Measurements from ENCODE around the gene SP6. TPM values are rescaled to one million over a fixed set of nuclear protein-coding genes. Genes with fewer than 3 reads are reported as not detected.
A peak's percentile ranks its signal among the peaks of the same experiment; 100 is the strongest.

SP6 gene
- polyA plus RNA-seq, 4 donors: 1.6 to 4.9 (median 3.1) TPM

DNA sequence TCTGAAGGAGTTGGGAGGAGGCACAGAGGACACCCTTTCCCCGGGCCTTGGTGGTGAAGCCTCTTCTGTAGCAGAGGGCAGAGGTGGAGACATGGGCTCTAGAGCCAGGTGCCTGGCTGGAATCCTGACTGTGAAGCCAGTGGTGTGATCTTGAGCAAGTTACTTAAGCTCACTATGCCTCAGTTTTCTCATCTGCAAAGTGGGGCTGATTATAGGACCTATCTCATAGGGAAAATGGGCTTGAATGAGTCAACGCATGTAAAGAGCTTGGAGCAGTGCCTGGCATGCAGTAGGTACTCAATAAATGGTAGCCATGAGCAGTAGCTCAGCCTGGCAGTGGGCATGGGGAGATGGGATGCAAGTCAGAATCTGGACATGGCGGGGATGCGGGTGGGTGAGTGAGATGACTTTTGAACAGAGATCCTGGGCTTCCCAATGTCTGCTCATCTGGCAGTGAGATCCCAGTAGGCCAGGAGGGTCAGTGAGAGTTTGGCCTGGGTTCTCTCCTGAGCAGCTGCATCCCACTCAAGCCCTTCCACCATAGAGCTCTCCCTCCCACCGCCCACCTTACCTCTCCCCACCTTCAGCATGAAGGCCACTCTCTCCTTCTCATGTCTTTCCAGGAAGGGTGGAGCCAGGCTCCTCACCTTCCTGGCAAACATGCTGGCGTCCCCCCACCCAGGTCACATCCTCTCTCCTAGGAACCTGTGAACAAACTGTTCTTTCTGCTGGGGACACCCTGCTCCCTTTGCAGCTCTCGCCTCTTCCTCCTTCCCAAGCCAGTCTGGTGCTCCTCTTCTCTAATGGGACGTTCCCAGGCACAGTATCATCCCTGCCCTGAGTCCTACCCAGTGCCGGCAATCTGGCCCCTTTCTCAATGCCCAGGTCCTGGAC lies 32.0 kb upstream of the SP6 start:
- Histone ChIP-seq H3K27ac (ENCODE audit: low read depth in 1 of 3, low read length in 2 of 3) (peak overlapping the region; percentile 12 to 86 (median 85)), H3K4me1 (ENCODE audit: control insufficient read depth in 3 of 3, insufficient read depth in 2 of 3, low read depth in 1 of 3, low read length in 2 of 3) (peaks cover 0 to 68% (median 9%) of the 10 kb centered on the region in 3 donors), H3K4me3 (ENCODE audit: low read depth in 1 of 3, low read length in 3 of 3) (no peak overlapping the region), H3K36me3 (ENCODE audit: control insufficient read depth in 3 of 3, insufficient read depth in 2 of 3, low read depth in 1 of 3, low read length in 3 of 3) (no peaks in the 10 kb centered on the region), H3K9me3 (ENCODE audit: control insufficient read depth in 2 of 2, insufficient read depth in 1 of 2, low read depth in 1 of 2, low read length in 1 of 2) (no peaks in the 10 kb centered on the region), H3K27me3 (ENCODE audit: control insufficient read depth in 3 of 3, insufficient read depth in 3 of 3, low read length in 3 of 3) (no peaks in the 10 kb centered on the region)
- no peak for FAIRE-seq
- 62 to 76% (median 70%) methylated on average over 9 of the region's 9 CpGs for WGBS, 3 donors
- peak in 1 of 2 donors; percentile 21 for DNase-seq

DNA sequence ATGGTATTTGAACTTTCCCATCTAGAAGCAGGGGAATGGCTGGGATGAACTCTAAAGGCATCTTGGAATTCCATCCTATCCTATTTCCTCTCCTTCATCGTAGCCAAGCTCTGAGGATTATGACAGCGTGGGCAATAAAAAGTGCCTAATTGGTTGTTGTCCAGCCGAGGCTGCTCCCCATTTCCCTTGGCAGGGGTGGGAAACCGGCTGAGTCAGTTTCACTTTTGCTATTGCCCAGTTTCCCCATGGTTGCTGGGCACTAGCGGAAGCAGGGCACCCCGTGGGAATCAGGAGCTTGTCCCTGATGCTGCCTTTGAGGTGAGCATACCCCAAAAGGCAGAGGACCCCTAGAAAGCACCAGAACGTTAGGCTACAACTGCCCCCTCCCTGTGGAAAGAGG lies 31.3 kb upstream of the SP6 start:
- Histone ChIP-seq H3K36me3 (ENCODE audit: control insufficient read depth in 3 of 3, insufficient read depth in 2 of 3, low read depth in 1 of 3, low read length in 3 of 3) (no peaks in the 10 kb centered on the region), H3K4me1 (ENCODE audit: control insufficient read depth in 3 of 3, insufficient read depth in 2 of 3, low read depth in 1 of 3, low read length in 2 of 3) (peaks cover 0 to 74% (median 9%) of the 10 kb centered on the region in 3 donors), H3K27me3 (ENCODE audit: control insufficient read depth in 3 of 3, insufficient read depth in 3 of 3, low read length in 3 of 3) (no peaks in the 10 kb centered on the region), H3K9me3 (ENCODE audit: control insufficient read depth in 2 of 2, insufficient read depth in 1 of 2, low read depth in 1 of 2, low read length in 1 of 2) (no peaks in the 10 kb centered on the region), H3K27ac (ENCODE audit: low read depth in 1 of 3, low read length in 2 of 3) (peak overlapping the region in 2 of 3 donors; percentile 24 to 85), H3K4me3 (ENCODE audit: low read depth in 1 of 3, low read length in 3 of 3) (no peak overlapping the region)
- WGBS, 3 donors: 6 to 24% (median 22%) methylated on average over 7 of the region's 7 CpGs
- DNase-seq (peak; percentile 74 to 90), FAIRE-seq (no peak)

DNA sequence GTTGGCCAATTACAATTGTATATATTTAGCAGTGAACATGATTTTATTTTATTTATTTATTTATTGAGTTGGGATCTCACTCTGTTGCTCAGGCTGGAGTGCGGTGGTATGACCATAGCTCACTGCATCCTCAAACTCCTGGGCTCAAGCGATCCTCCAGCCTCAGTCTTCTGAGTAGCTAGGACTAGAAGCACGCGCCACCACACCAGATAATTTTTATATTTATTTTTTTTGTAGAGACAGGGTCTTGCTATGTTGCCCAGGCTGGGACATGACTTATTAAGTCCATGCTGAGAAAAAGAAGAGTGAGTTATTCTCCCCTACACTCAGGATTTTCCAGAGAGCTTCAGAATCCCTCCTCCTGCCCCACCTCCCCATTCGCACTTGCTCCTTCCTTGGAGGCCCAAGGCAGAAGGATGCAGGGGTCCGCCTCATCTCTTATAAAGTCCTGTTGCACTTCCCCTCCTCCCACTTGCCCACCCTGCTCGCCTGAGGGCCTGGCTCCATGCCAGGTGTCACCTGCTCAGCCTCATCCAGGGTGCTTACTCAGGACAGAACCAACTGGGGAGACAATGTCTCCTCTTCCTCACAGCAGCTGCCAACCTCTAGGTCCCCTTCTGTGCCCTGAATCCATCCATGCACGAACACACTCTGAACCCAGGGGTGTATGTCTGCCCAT lies 29.0 kb upstream of the SP6 start:
- no peaks in the 10 kb centered on the region for H3K36me3 ChIP-seq (ENCODE audit: control insufficient read depth in 3 of 3, insufficient read depth in 2 of 3, low read depth in 1 of 3, low read length in 3 of 3)
- peaks cover 0 to 65% (median 9%) of the 10 kb centered on the region in 3 donors for H3K4me1 ChIP-seq (ENCODE audit: control insufficient read depth in 3 of 3, insufficient read depth in 2 of 3, low read depth in 1 of 3, low read length in 2 of 3)
- no peaks in the 10 kb centered on the region for H3K27me3 ChIP-seq (ENCODE audit: control insufficient read depth in 3 of 3, insufficient read depth in 3 of 3, low read length in 3 of 3)
- H3K9me3 ChIP-seq (ENCODE audit: control insufficient read depth in 2 of 2, insufficient read depth in 1 of 2, low read depth in 1 of 2, low read length in 1 of 2): no peaks in the 10 kb centered on the region
- FAIRE-seq (no peak), DNase-seq (no peak)
- WGBS, 3 donors: 80 to 88% (median 82%) methylated on average over 8 of the region's 8 CpGs
- H3K27ac ChIP-seq (ENCODE audit: low read depth in 1 of 3, low read length in 2 of 3): no peak overlapping the region
- H3K4me3 ChIP-seq (ENCODE audit: low read depth in 1 of 3, low read length in 3 of 3): no peak overlapping the region

DNA sequence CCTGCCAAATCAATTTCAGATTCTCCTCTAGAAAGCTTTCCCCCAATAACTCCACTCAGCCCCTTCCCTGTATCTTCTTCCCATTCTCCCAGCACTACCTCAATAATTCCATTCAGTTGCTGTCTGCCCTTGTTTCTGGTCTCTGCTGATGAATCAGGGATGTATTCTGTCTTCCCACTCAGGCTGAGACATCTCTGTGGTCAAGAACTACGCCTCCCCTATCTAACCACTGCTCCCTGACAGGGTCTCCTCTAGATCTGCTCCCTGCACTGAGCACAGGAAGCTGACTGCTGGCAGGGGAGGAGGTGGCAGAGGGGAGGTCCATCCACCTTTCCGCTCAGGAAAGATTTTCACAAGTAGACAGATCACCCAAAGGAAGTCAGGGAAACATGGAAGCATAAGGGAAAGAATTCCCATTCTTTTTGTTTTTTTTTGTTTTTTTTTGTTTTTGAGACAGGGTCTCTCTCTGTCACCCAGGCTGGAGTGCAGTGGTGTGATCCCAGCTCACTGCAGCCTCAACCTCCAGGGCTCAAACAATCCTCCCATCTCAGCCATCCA lies 28.1 kb upstream of the SP6 start:
- H3K4me1 ChIP-seq (ENCODE audit: control insufficient read depth in 3 of 3, insufficient read depth in 2 of 3, low read depth in 1 of 3, low read length in 2 of 3): peaks cover 0 to 57% (median 9%) of the 10 kb centered on the region in 3 donors
- DNase-seq (no peak), FAIRE-seq (no peak)
- H3K4me3 ChIP-seq (ENCODE audit: low read depth in 1 of 3, low read length in 3 of 3): no peak overlapping the region
- no peaks in the 10 kb centered on the region for H3K27me3 ChIP-seq (ENCODE audit: control insufficient read depth in 3 of 3, insufficient read depth in 3 of 3, low read length in 3 of 3)
- no peaks in the 10 kb centered on the region for H3K36me3 ChIP-seq (ENCODE audit: control insufficient read depth in 3 of 3, insufficient read depth in 2 of 3, low read depth in 1 of 3, low read length in 3 of 3)
- H3K27ac ChIP-seq (ENCODE audit: low read depth in 1 of 3, low read length in 2 of 3): no peak overlapping the region
- no peaks in the 10 kb centered on the region for H3K9me3 ChIP-seq (ENCODE audit: control insufficient read depth in 2 of 2, insufficient read depth in 1 of 2, low read depth in 1 of 2, low read length in 1 of 2)
- 66 to 84% (median 79%) methylated on average over 2 of the region's 2 CpGs for WGBS, 3 donors

DNA sequence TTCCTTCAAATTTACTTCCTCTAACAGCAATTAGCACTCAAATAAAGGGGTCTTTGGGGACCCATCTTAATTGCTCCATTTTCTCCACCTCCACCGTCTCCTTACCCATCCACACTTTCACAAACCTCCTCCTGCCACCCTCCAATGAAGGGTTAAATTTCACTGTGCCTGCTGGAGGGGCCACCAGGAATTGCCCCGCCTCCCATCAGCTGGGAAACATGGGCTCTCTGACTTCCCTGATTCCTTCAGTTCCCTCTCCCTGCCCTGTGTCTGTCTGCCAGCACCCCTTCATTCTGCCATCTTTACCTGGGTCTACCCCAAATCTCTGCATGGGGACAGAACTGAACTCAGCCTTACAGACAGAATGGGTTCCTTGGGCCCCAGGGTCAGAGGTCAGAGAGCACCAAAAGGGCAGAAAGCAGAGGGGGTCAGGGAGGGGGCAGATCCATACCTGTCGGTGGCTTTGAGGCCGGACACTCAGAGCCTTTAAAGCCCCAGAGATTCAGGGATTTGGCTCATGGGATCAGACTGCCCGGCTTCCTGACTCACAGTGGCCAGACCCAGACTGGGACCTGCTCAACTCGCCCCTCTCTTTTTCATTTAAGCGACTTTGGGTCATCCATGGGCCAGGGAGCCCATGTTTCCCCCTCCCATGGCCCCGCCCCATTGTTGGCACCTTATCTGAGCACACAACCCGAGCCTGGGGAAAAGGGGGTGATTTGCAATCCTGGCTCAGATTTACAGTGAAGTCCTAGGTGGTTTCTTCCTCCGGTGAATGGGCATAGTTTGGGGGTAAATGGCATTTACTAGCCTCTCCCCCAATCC lies 27.5 kb upstream of the SP6 start:
- Histone ChIP-seq H3K4me1 (ENCODE audit: control insufficient read depth in 3 of 3, insufficient read depth in 2 of 3, low read depth in 1 of 3, low read length in 2 of 3) (peaks cover 0 to 50% (median 3%) of the 10 kb centered on the region in 3 donors), H3K36me3 (ENCODE audit: control insufficient read depth in 3 of 3, insufficient read depth in 2 of 3, low read depth in 1 of 3, low read length in 3 of 3) (no peaks in the 10 kb centered on the region), H3K9me3 (ENCODE audit: control insufficient read depth in 2 of 2, insufficient read depth in 1 of 2, low read depth in 1 of 2, low read length in 1 of 2) (no peaks in the 10 kb centered on the region), H3K27me3 (ENCODE audit: control insufficient read depth in 3 of 3, insufficient read depth in 3 of 3, low read length in 3 of 3) (no peaks in the 10 kb centered on the region), H3K4me3 (ENCODE audit: low read depth in 1 of 3, low read length in 3 of 3) (no peak overlapping the region), H3K27ac (ENCODE audit: low read depth in 1 of 3, low read length in 2 of 3) (no peak overlapping the region)
- WGBS, 3 donors: 53 to 63% (median 63%) methylated on average over 10 of the region's 10 CpGs
- no peak for FAIRE-seq
- DNase-seq: no peak

DNA sequence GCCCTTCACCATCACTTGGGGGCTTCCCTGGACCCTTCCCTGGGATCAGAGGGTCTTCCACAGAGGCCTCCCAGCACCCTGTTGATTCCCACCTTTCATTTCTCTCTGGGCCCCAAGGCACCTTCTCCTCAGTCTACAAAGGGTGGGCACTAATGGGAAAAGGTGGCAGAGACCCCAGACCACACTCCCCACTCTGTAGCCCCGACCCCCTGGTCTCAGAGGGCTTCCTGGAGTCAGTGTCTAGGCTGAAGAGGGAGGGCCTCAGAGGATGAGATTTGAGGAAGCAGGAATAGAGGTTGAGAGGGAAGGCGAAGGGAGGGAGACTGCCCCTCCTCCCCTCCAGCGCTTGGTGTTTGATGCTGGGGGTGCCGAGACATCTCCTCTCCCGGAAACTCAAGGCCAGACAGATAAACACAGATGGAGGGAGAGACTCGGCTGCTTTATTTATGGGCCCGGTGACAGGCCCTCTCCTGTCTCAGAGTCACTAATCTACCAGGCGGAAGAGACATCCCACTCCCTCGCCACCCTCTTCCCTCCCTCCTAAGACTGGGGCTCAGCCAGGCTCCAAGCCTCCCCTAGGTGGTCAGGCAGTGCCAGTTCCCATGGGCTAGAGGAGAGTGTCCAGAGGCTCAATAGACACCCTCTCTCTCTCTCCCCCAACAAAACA lies 26.5 kb upstream of the SP6 start:
- FAIRE-seq: no peak
- Histone ChIP-seq H3K4me1 (ENCODE audit: control insufficient read depth in 3 of 3, insufficient read depth in 2 of 3, low read depth in 1 of 3, low read length in 2 of 3) (peaks cover 0 to 45% (median 3%) of the 10 kb centered on the region in 3 donors), H3K36me3 (ENCODE audit: control insufficient read depth in 3 of 3, insufficient read depth in 2 of 3, low read depth in 1 of 3, low read length in 3 of 3) (no peaks in the 10 kb centered on the region), H3K4me3 (ENCODE audit: low read depth in 1 of 3, low read length in 3 of 3) (no peak overlapping the region), H3K9me3 (ENCODE audit: control insufficient read depth in 2 of 2, insufficient read depth in 1 of 2, low read depth in 1 of 2, low read length in 1 of 2) (no peaks in the 10 kb centered on the region), H3K27ac (ENCODE audit: low read depth in 1 of 3, low read length in 2 of 3) (no peak overlapping the region), H3K27me3 (ENCODE audit: control insufficient read depth in 3 of 3, insufficient read depth in 3 of 3, low read length in 3 of 3) (peaks cover 3 to 8% (median 3%) of the 10 kb centered on the region in 3 donors)
- no peak for DNase-seq
- WGBS, 3 donors: 59 to 80% (median 69%) methylated on average over 7 to 9 of the region's 9 CpGs

DNA sequence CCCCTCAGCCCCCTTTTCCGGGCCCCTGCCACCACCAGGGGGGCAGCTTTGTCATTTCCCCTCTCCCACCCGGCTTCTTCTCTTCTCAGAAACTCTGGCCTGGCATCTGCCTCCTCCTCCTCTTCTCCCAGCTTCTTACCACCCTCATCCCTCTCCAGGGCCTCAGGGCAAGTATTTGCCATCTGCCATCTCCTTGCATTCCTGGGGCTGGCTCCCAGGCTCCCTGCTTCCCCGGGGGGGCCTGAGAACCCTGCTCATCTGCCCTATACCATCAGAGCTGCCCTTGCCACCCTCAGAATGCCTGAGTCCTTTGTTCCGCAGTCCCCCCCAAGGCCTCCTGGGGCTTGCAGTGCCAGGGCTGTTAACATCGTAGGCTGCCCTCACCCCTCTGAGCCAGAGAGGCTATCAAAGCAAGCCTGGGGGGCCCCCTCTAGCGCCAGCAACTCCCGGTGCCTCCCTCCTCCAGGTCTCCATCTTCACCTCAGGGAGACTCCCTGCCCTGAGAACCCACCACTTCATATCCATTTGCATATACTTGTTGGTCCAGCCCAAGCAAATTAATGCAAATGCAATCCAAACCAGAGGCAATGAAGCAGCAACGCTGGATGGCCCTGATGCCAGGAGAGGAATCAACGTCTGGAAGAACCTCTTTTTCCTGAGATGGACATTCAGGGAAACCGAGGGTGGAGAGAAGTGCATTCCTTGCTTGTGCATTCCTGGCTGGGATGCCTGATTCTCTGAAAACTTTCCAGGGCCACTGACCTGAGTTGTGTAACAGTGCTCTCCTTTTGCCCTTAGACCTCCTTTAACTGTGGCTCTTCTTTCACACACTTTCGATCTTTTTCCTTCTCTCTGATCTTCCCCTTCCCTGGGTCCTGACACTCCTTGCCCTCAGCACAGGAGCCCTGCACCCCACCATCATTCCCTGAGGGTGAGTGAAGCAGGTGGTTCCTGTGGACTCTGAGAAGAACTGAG lies 24.3 kb upstream of the SP6 start:
- DNase-seq: no peak

More for the DNA sequence above, 24.3 kb upstream of the SP6 start:
- no peaks in the 10 kb centered on the region for H3K9me3 ChIP-seq (ENCODE audit: control insufficient read depth in 2 of 2, insufficient read depth in 1 of 2, low read depth in 1 of 2, low read length in 1 of 2)
- H3K4me3 ChIP-seq (ENCODE audit: low read depth in 1 of 3, low read length in 3 of 3): no peak overlapping the region
- WGBS, 3 donors: 63 to 76% (median 63%) methylated on average over 11 of the region's 11 CpGs
- no peaks in the 10 kb centered on the region for H3K36me3 ChIP-seq (ENCODE audit: control insufficient read depth in 3 of 3, insufficient read depth in 2 of 3, low read depth in 1 of 3, low read length in 3 of 3)
- no peak overlapping the region for H3K27ac ChIP-seq (ENCODE audit: low read depth in 1 of 3, low read length in 2 of 3)
- FAIRE-seq: no peak
- peaks cover 0 to 33% (median 0%) of the 10 kb centered on the region in 3 donors for H3K4me1 ChIP-seq (ENCODE audit: control insufficient read depth in 3 of 3, insufficient read depth in 2 of 3, low read depth in 1 of 3, low read length in 2 of 3)
- peaks cover 3 to 23% (median 3%) of the 10 kb centered on the region in 3 donors for H3K27me3 ChIP-seq (ENCODE audit: control insufficient read depth in 3 of 3, insufficient read depth in 3 of 3, low read length in 3 of 3)

All from small intestine (tissue), 7 donors.